Measurements from ENCODE around the gene ZNF451.

DNA sequence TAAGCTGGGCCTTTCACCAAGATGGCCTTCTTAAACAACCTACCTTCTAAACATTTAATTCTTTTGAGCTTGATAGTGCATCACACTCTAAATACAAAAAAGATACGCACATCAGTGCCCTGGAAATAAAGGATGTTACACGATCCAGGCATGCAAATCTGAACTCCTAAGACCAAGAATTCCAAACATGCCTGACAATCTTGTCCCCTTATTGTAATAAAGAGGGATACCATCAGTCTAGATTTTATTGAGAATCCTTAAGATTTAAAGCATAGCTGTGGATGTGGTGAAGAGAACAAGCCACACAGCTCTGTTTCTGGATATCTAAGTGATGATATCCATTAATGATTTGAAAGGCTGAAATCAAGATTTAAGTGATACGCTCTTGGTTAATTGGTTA, 13.0 kb downstream of the ZNF451 start:
- TF ChIP-seq, protein P1, sequence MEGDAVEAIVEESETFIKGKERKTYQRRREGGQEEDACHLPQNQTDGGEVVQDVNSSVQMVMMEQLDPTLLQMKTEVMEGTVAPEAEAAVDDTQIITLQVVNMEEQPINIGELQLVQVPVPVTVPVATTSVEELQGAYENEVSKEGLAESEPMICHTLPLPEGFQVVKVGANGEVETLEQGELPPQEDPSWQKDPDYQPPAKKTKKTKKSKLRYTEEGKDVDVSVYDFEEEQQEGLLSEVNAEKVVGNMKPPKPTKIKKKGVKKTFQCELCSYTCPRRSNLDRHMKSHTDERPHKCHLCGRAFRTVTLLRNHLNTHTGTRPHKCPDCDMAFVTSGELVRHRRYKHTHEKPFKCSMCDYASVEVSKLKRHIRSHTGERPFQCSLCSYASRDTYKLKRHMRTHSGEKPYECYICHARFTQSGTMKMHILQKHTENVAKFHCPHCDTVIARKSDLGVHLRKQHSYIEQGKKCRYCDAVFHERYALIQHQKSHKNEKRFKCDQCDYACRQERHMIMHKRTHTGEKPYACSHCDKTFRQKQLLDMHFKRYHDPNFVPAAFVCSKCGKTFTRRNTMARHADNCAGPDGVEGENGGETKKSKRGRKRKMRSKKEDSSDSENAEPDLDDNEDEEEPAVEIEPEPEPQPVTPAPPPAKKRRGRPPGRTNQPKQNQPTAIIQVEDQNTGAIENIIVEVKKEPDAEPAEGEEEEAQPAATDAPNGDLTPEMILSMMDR (IDR thresholded peaks at IDR 0.05), result no peak
- TF ChIP-seq POLR2A (IDR thresholded peaks at IDR 0.05), result no peak
